Mucosa of stomach (tissue), 1 donor: ENCODE data around the gene KLF13.

ENCODE experiments used
- H3K27me3 ChIP-seq: one replicate; pipeline ENCODE4 v1.7.0; 2013; ENCODE audit warnings: mild to moderate bottlenecking, low read length; ENCODE audit not compliant: control insufficient read depth, insufficient read depth
- H3K36me3 ChIP-seq: one replicate; pipeline ENCODE4 v1.7.0; 2013; ENCODE audit warnings: low read length; ENCODE audit not compliant: control insufficient read depth, insufficient read depth
- H3K4me1 ChIP-seq: one replicate; pipeline ENCODE4 v1.7.0; 2013; ENCODE audit warnings: mild to moderate bottlenecking, low read length; ENCODE audit not compliant: control insufficient read depth, insufficient read depth
- H3K4me3 ChIP-seq: one replicate; pipeline ENCODE4 v1.7.0; 2013; ENCODE audit warnings: low read length
- H3K9ac ChIP-seq: one replicate; pipeline ENCODE4 v1.7.0; 2013; ENCODE audit warnings: mild to moderate bottlenecking, low read length, moderate library complexity
- H3K9me3 ChIP-seq: one replicate; pipeline ENCODE4 v1.7.0; 2013; ENCODE audit warnings: mild to moderate bottlenecking, low read length, moderate library complexity; ENCODE audit not compliant: control insufficient read depth
- donor health status: Pancreatic carcinoma.

Gene KLF13

DNA sequence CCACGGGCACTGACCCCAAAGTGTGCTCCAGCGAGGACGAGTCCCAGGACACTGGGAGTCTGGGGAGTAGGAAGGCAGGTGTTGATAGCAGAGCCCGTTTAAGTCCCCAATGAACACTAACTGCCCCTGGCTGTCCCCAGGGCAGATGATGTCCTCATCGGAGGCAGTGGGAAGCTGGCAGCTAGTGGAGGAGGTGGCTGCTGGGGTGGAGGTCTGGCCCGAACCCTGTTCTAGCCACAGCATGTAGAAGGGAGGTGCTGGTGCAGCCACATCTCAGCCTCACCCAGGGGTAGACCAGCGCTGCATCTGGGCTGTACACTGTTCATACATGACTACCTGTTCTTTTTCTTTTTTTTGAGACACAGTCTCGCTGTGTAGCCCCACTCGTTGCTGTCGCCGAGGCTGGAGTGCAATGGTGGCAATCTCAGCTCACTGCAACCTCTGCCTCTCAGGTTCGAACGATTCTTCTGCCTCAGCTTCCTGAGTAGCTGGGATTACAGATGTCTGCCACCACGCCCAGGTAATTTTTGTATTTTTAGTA is 51.8 kb downstream of the KLF13 start:
- H3K9me3 ChIP-seq = no peaks in the 10 kb centered on the region
- no peaks in the 10 kb centered on the region for H3K27me3 ChIP-seq
- peaks cover 5% of the 10 kb centered on the region for H3K4me1 ChIP-seq
- no peak overlapping the region for H3K9ac ChIP-seq
- no peak overlapping the region for H3K4me3 ChIP-seq
- H3K36me3 ChIP-seq = peaks cover 15% of the 10 kb centered on the region

GRCh38 chr15:31379042-31379441 is 52.4 kb downstream of the KLF13 start:
- Histone ChIP-seq H3K9ac (no peak overlapping the region), H3K9me3 (no peaks in the 10 kb centered on the region), H3K4me1 (peaks cover 3% of the 10 kb centered on the region), H3K27me3 (no peaks in the 10 kb centered on the region), H3K36me3 (peaks cover 13% of the 10 kb centered on the region), H3K4me3 (no peak overlapping the region)

DNA sequence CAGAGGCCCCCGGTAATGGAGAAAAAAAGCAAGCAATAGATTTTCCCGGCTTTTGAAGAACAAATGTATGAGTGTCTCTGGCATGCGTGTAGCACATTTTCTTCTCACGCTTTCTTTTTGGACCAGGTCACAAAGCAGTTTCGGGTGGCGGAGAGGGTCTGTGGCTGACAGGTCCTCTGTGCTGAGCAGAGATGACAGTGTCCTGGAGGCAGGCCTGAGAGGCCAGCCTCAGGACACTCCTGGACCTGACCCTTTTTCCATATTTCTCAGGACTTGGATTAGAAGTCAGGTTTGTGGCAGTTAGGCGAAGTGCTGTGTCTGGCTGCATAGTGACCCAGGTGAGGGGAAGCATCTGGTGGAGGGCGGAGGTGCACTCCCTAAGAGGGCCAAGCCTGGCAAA is 52.9 kb downstream of the KLF13 start:
- Histone ChIP-seq H3K27me3 (no peaks in the 10 kb centered on the region), H3K4me1 (peaks cover under 1% of the 10 kb centered on the region), H3K9me3 (no peaks in the 10 kb centered on the region), H3K36me3 (peaks cover 13% of the 10 kb centered on the region), H3K9ac (no peak overlapping the region), H3K4me3 (no peak overlapping the region)

- H3K36me3 ChIP-seq = peaks cover 13% of the 10 kb centered on the region
- H3K27me3 ChIP-seq = no peaks in the 10 kb centered on the region
- H3K4me1 ChIP-seq = peaks cover under 1% of the 10 kb centered on the region
- no peak overlapping the region for H3K9ac ChIP-seq
- no peak overlapping the region for H3K4me3 ChIP-seq
- no peaks in the 10 kb centered on the region for H3K9me3 ChIP-seq
Measured at GRCh38 chr15:31381801-31382712, 55.4 kb downstream of the KLF13 start.

- Histone ChIP-seq H3K4me1 (peaks cover 7% of the 10 kb centered on the region), H3K9me3 (no peaks in the 10 kb centered on the region), H3K36me3 (peaks cover 13% of the 10 kb centered on the region), H3K27me3 (no peaks in the 10 kb centered on the region), H3K9ac (no peak overlapping the region), H3K4me3 (no peak overlapping the region)
Measured at GRCh38 chr15:31382713-31383045, 56.0 kb downstream of the KLF13 start.

DNA sequence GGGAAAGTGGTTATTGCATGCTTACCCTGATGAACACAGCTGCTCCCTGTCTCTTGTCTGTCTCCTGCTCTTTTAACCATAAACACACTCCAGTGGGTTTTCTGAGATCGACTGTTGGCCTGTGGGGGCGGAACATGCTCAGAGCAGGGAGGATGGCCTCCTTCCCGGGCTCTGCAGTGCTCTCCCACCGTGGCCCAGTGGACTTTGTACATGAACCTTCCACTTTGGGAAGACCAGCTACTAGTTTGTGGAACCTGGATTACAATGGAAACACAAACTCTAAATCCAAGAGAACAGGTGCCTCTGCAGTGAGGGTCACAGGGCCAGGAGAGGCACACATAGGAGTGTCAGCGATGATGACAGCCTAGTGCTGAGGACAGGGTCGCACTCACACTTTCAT is 56.5 kb downstream of the KLF13 start:
- peaks cover 11% of the 10 kb centered on the region for H3K4me1 ChIP-seq
- no peak overlapping the region for H3K9ac ChIP-seq
- H3K9me3 ChIP-seq = no peaks in the 10 kb centered on the region
- H3K27me3 ChIP-seq = no peaks in the 10 kb centered on the region
- H3K36me3 ChIP-seq = peaks cover 13% of the 10 kb centered on the region
- no peak overlapping the region for H3K4me3 ChIP-seq

GRCh38 chr15:31384568-31384967 is 57.9 kb downstream of the KLF13 start:
- Histone ChIP-seq H3K4me3 (no peak overlapping the region), H3K27me3 (no peaks in the 10 kb centered on the region), H3K9ac (no peak overlapping the region), H3K9me3 (no peaks in the 10 kb centered on the region), H3K36me3 (peaks cover 13% of the 10 kb centered on the region), H3K4me1 (peaks cover 14% of the 10 kb centered on the region)

- Histone ChIP-seq H3K4me3 (no peak overlapping the region), H3K9ac (no peak overlapping the region), H3K36me3 (peaks cover 7% of the 10 kb centered on the region), H3K9me3 (no peaks in the 10 kb centered on the region), H3K27me3 (no peaks in the 10 kb centered on the region), H3K4me1 (peaks cover 14% of the 10 kb centered on the region)
Measured at GRCh38 chr15:31385736-31386135, 59.1 kb downstream of the KLF13 start.

- no peak overlapping the region for H3K9ac ChIP-seq
- H3K4me3 ChIP-seq = no peak overlapping the region
- H3K36me3 ChIP-seq = peaks cover 2% of the 10 kb centered on the region
- no peaks in the 10 kb centered on the region for H3K9me3 ChIP-seq
- H3K27me3 ChIP-seq = no peaks in the 10 kb centered on the region
- peaks cover 19% of the 10 kb centered on the region for H3K4me1 ChIP-seq
Measured at GRCh38 chr15:31387092-31387478, 60.5 kb downstream of the KLF13 start.

- Histone ChIP-seq H3K36me3 (no peaks in the 10 kb centered on the region), H3K9me3 (no peaks in the 10 kb centered on the region), H3K27me3 (no peaks in the 10 kb centered on the region), H3K4me3 (no peak overlapping the region), H3K9ac (no peak overlapping the region), H3K4me1 (peaks cover 22% of the 10 kb centered on the region)
Measured at GRCh38 chr15:31387479-31388118, 61.0 kb downstream of the KLF13 start.

GRCh38 chr15:31389576-31389975 is 62.9 kb downstream of the KLF13 start:
- no peaks in the 10 kb centered on the region for H3K9me3 ChIP-seq
- no peaks in the 10 kb centered on the region for H3K27me3 ChIP-seq
- H3K4me3 ChIP-seq = no peak overlapping the region
- no peak overlapping the region for H3K9ac ChIP-seq
- no peaks in the 10 kb centered on the region for H3K36me3 ChIP-seq
- H3K4me1 ChIP-seq = peaks cover 26% of the 10 kb centered on the region

DNA sequence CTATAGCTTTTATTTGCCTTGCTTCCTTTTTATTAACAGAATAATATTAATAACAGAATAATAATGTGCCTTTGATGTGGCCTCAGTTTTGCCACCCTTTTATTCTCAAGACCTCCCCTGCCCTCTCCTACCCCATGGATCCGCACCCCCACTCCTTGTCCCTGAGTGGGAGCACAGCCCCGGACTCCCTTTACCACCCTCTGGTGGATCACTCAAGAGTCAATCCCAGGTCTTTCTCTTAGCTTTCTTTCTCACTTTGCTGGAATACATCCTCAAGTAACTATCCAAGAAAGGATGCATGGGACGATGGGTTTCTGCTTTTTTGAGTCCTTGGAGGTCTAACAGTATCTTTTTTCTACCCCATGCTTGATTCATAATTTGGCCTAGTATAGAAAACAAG is 63.4 kb downstream of the KLF13 start:
- no peak overlapping the region for H3K9ac ChIP-seq
- no peaks in the 10 kb centered on the region for H3K36me3 ChIP-seq
- H3K9me3 ChIP-seq = no peaks in the 10 kb centered on the region
- H3K4me3 ChIP-seq = no peak overlapping the region
- H3K4me1 ChIP-seq = peaks cover 26% of the 10 kb centered on the region
- no peaks in the 10 kb centered on the region for H3K27me3 ChIP-seq
